CD4-positive, CD25-positive, alpha-beta regulatory T cell (primary cell): ENCODE data around the gene PEX7. TPM values are rescaled to one million over a fixed set of nuclear protein-coding genes. Genes with fewer than 3 reads are reported as not detected.
"Not testable (repeated sequence)": the region's sequence is repeated elsewhere in the genome, so short reads cannot be mapped to it uniquely, and the experiment has no call there.

Experiments used
- ATAC-seq, 2 donors: fragments of 150-1000 bp; cut with Tn5 transposase; one replicate each; pipeline ENCODE4 v1.10.0; 2021; ENCODE audit warnings: low read depth in 2 of 2, moderate number of reproducible peaks in 2 of 2, moderate library complexity in 1 of 2
- DNase-seq, 3 donors: peaks; one replicate each; pipeline versions ENCODE4 v3.0.0 to v3.0.0-alpha.2; 2012 to 2022; ENCODE audit warnings: mixed read lengths in 1 of 3
- H3K27ac ChIP-seq: one replicate; pipeline ENCODE4 v1.7.0; 2013; ENCODE audit warnings: mild to moderate bottlenecking, low read length; ENCODE audit not compliant: insufficient read depth, poor library complexity, severe bottlenecking
- H3K27me3 ChIP-seq: one replicate; pipeline ENCODE4 v1.7.0; 2013; ENCODE audit warnings: low read length; ENCODE audit not compliant: control insufficient read depth, insufficient read depth
- H3K36me3 ChIP-seq: one replicate; pipeline ENCODE4 v1.7.0; 2013; ENCODE audit warnings: mild to moderate bottlenecking, low read length, moderate library complexity; ENCODE audit not compliant: control insufficient read depth, insufficient read depth
- H3K4me1 ChIP-seq: 2 replicates; pipeline ENCODE4 v1.7.0; 2013; ENCODE audit warnings: mild to moderate bottlenecking, low read length; ENCODE audit not compliant: insufficient read depth, control insufficient read depth, poor library complexity, severe bottlenecking
- H3K4me3 ChIP-seq: one replicate; pipeline ENCODE4 v1.7.0; 2013; ENCODE audit warnings: low read depth, mild to moderate bottlenecking, low read length, moderate library complexity
- H3K9me3 ChIP-seq, 2 experiments: 1 replicate in 1 of 2; 2 replicates in 1 of 2; pipeline ENCODE4 v1.7.0; 2013; ENCODE audit warnings: low read length in 2 of 2, mild to moderate bottlenecking in 1 of 2, moderate library complexity in 1 of 2; ENCODE audit not compliant: control insufficient read depth in 2 of 2
- H3K27ac Mint-ChIP-seq, 3 donors: one replicate each; pipeline ENCODE4 v1.8.0; 2020 to 2022; ENCODE audit warnings: mild to moderate bottlenecking in 3 of 3, mixed read lengths in 3 of 3, moderate library complexity in 2 of 3
- H3K27me3 Mint-ChIP-seq: one replicate; pipeline ENCODE4 v1.8.0; 2022; ENCODE audit warnings: mild to moderate bottlenecking, mixed read lengths
- H3K36me3 Mint-ChIP-seq: one replicate; pipeline ENCODE4 v1.8.0; 2020; ENCODE audit warnings: mixed read lengths
- H3K4me1 Mint-ChIP-seq, 4 donors: one replicate each; pipeline ENCODE4 v1.8.0; 2020 to 2022; ENCODE audit warnings: mixed read lengths in 4 of 4, mild to moderate bottlenecking in 1 of 4
- H3K4me3 Mint-ChIP-seq, 4 donors: one replicate each; pipeline ENCODE4 v1.8.0; 2020 to 2022; ENCODE audit warnings: mild to moderate bottlenecking in 4 of 4, mixed read lengths in 4 of 4, moderate library complexity in 3 of 4
- H3K9me3 Mint-ChIP-seq, 7 donors: one replicate each; pipeline ENCODE4 v1.8.0; 2020 to 2022; ENCODE audit warnings: mixed read lengths in 7 of 7, mild to moderate bottlenecking in 3 of 7, moderate library complexity in 2 of 7
- polyA plus RNA-seq, 4 donors: library from polyadenylated mRNA; unstranded; fragments of 300-500 nt; fragmentation: Illumina TruSeq; gene quantifications; one replicate each; pipeline ENCODE4 v1.2.3, GENCODE V29; 2021
- total RNA-seq: library from RNA; stranded (reverse); gene quantifications from one replicate; pipeline ENCODE4 v1.2.3, GENCODE V29; 2022

The PEX7 gene
- total and polyA plus RNA-seq, 5 donors from 2014 or later, result 4.1 to 9.4 (median 5.7) TPM

GRCh38 chr6:136786658-136787057 lies 35.7 kb upstream of the PEX7 start:
- DNase-seq (no peak), ATAC-seq (no peak)
- Mint-ChIP-seq H3K4me1 (peaks cover 37 to 88% (median 62%) of the 10 kb centered on the region in 4 donors), H3K9me3 (peaks cover 0 to 3% (median 0%) of the 10 kb centered on the region in 7 donors), H3K27ac (peak overlapping the region; percentile 90 to 95 (median 91)), H3K4me3 (peak overlapping the region in 3 of 4 donors; percentile 96 to 99 (median 99)), H3K36me3 (peaks cover 27% of the 10 kb centered on the region), H3K27me3 (no peaks in the 10 kb centered on the region)
- Histone ChIP-seq H3K4me3 (peak overlapping the region; percentile 95), H3K9me3 (no peaks in the 10 kb centered on the region), H3K27me3 (no peaks in the 10 kb centered on the region), H3K4me1 (peaks cover 89% of the 10 kb centered on the region), H3K27ac (peak overlapping the region; percentile 99), H3K36me3 (peaks cover 5% of the 10 kb centered on the region)

GRCh38 chr6:136787726-136788068 lies 34.7 kb upstream of the PEX7 start:
- H3K4me1 Mint-ChIP-seq, result peaks cover 31 to 77% (median 56%) of the 10 kb centered on the region in 4 donors
- no peaks in the 10 kb centered on the region for H3K27me3 Mint-ChIP-seq
- Histone ChIP-seq H3K36me3 (peaks cover 5% of the 10 kb centered on the region), H3K27me3 (no peaks in the 10 kb centered on the region), H3K4me1 (peaks cover 78% of the 10 kb centered on the region), H3K4me3 (peak overlapping the region; percentile 95), H3K27ac (peak overlapping the region; percentile 99), H3K9me3 (no peaks in the 10 kb centered on the region)
- H3K4me3 Mint-ChIP-seq, result peak overlapping the region; percentile 89 to 99 (median 98)
- DNase-seq (no peak), ATAC-seq (no peak)
- peaks cover 0 to 1% (median 0%) of the 10 kb centered on the region in 7 donors for H3K9me3 Mint-ChIP-seq
- H3K36me3 Mint-ChIP-seq, result peaks cover 24% of the 10 kb centered on the region
- peak overlapping the region; percentile 90 to 95 (median 91) for H3K27ac Mint-ChIP-seq

- no peaks in the 10 kb centered on the region for H3K9me3 ChIP-seq
- peak in 2 of 3 donors; percentile 75 to 83 for DNase-seq
- no peak for ATAC-seq
- H3K27me3 ChIP-seq, result no peaks in the 10 kb centered on the region
- peaks cover 76% of the 10 kb centered on the region for H3K4me1 ChIP-seq
- Mint-ChIP-seq H3K4me1 (peaks cover 32 to 75% (median 56%) of the 10 kb centered on the region in 4 donors), H3K4me3 (peak overlapping the region; percentile 89 to 99 (median 98)), H3K9me3 (peaks cover 0 to 1% (median 0%) of the 10 kb centered on the region in 7 donors), H3K36me3 (peaks cover 18% of the 10 kb centered on the region), H3K27ac (peak overlapping the region; percentile 90 to 95 (median 91)), H3K27me3 (no peaks in the 10 kb centered on the region)
- H3K36me3 ChIP-seq, result peaks cover 5% of the 10 kb centered on the region
- peak overlapping the region; percentile 99 for H3K27ac ChIP-seq
- peak overlapping the region; percentile 95 for H3K4me3 ChIP-seq
Observed at GRCh38 chr6:136788069-136788902, 34.1 kb upstream of the PEX7 start.

GRCh38 chr6:136789440-136789839 lies 33.0 kb upstream of the PEX7 start:
- ATAC-seq, H3K36me3 ChIP-seq, H3K9me3 Mint-ChIP-seq, H3K36me3 Mint-ChIP-seq, H3K9me3 ChIP-seq, H3K27me3 Mint-ChIP-seq, H3K27me3 ChIP-seq, DNase-seq: not testable (repeated sequence)
- H3K27ac ChIP-seq, result peak overlapping the region; percentile 99
- Mint-ChIP-seq H3K4me3 (peak overlapping the region; percentile 96 to 99 (median 98)), H3K27ac (peak overlapping the region; percentile 90 to 95 (median 91)), H3K4me1 (peaks cover 27 to 67% (median 49%) of the 10 kb centered on the region in 4 donors)
- H3K4me1 ChIP-seq, result peaks cover 68% of the 10 kb centered on the region
- H3K4me3 ChIP-seq, result peak overlapping the region; percentile 95

GRCh38 chr6:136790411-136791295 lies 31.7 kb upstream of the PEX7 start:
- peaks cover 3% of the 10 kb centered on the region for H3K36me3 Mint-ChIP-seq
- H3K4me1 Mint-ChIP-seq, result peaks cover 17 to 55% (median 36%) of the 10 kb centered on the region in 4 donors
- peaks cover 0 to 1% (median 0%) of the 10 kb centered on the region in 7 donors for H3K9me3 Mint-ChIP-seq
- no peaks in the 10 kb centered on the region for H3K9me3 ChIP-seq
- H3K4me1 ChIP-seq, result peaks cover 56% of the 10 kb centered on the region
- H3K4me3 ChIP-seq, result peak overlapping the region; percentile 95
- H3K27me3 Mint-ChIP-seq, result no peaks in the 10 kb centered on the region
- H3K27ac ChIP-seq, result peak overlapping the region; percentile 99
- H3K36me3 ChIP-seq, result no peaks in the 10 kb centered on the region
- no peak for ATAC-seq
- peak overlapping the region; percentile 95 to 98 (median 97) for H3K27ac Mint-ChIP-seq
- no peaks in the 10 kb centered on the region for H3K27me3 ChIP-seq
- DNase-seq, result no peak
- H3K4me3 Mint-ChIP-seq, result peak overlapping the region; percentile 96 to 99 (median 98)

GRCh38 chr6:136791296-136792094 lies 30.9 kb upstream of the PEX7 start:
- Histone ChIP-seq H3K36me3 (no peaks in the 10 kb centered on the region), H3K27ac (peak overlapping the region; percentile 99), H3K9me3 (no peaks in the 10 kb centered on the region), H3K4me1 (peaks cover 48% of the 10 kb centered on the region), H3K4me3 (peak overlapping the region; percentile 95), H3K27me3 (no peaks in the 10 kb centered on the region)
- Mint-ChIP-seq H3K9me3 (peaks cover 0 to 1% (median 0%) of the 10 kb centered on the region in 7 donors), H3K4me1 (peaks cover 16 to 47% (median 34%) of the 10 kb centered on the region in 4 donors), H3K27ac (peak overlapping the region; percentile 95 to 98 (median 97)), H3K4me3 (peak overlapping the region; percentile 96 to 99 (median 98)), H3K36me3 (peaks cover 3% of the 10 kb centered on the region), H3K27me3 (no peaks in the 10 kb centered on the region)
- peak; percentile 4 for ATAC-seq
- DNase-seq, result peak; percentile 35 to 78 (median 46)

- Histone ChIP-seq H3K4me1 (peaks cover 42% of the 10 kb centered on the region), H3K4me3 (no peak overlapping the region), H3K36me3 (no peaks in the 10 kb centered on the region), H3K27me3 (no peaks in the 10 kb centered on the region), H3K9me3 (no peaks in the 10 kb centered on the region), H3K27ac (peak overlapping the region; percentile 99)
- H3K36me3 Mint-ChIP-seq, result peaks cover 3% of the 10 kb centered on the region
- H3K9me3 Mint-ChIP-seq, result peaks cover 0 to 1% (median 0%) of the 10 kb centered on the region in 7 donors
- peaks cover 16 to 41% (median 31%) of the 10 kb centered on the region in 4 donors for H3K4me1 Mint-ChIP-seq
- ATAC-seq (peak in 1 of 2 donors; percentile 1), DNase-seq (no peak)
- no peak overlapping the region for H3K27ac Mint-ChIP-seq
- no peaks in the 10 kb centered on the region for H3K27me3 Mint-ChIP-seq
- H3K4me3 Mint-ChIP-seq, result peak overlapping the region; percentile 95 to 99 (median 98)
Observed at GRCh38 chr6:136792095-136792409, 30.3 kb upstream of the PEX7 start.
